SK-N-SH treated with all-trans-retinoic acid at 6 μM for 48 hours (cell line): Measurements from ENCODE around the gene AKAP13.

ENCODE experiments used
- ATAC-seq: fragments of 200-7000 bp; cut with Tn5 transposase; 3 replicates; pipeline ENCODE4 v1.9.1; 2020; ENCODE audit warnings: mild to moderate bottlenecking, moderate library complexity
- ARNTL ChIP-seq: fragments of 450-650 bp; formaldehyde crosslinking; IDR thresholded peaks from 2 replicates; pipeline ENCODE4 v1.5.0; 2020; ENCODE audit warnings: low read depth, mild to moderate bottlenecking, moderate library complexity, borderline replicate concordance
- BACH2 ChIP-seq: fragments of 250-450 bp; sonication (Bioruptor Pico); IDR thresholded peaks from 2 replicates; pipeline ENCODE4 v1.9.0; 2021; ENCODE audit warnings: mild to moderate bottlenecking, borderline replicate concordance
- CSDC2 ChIP-seq: fragments of 250-450 bp; sonication (Bioruptor Pico); IDR thresholded peaks from 2 replicates; pipeline ENCODE4 v1.5.0; 2020; ENCODE audit warnings: mild to moderate bottlenecking, moderate library complexity
- ESRRG ChIP-seq: fragments of 250-450 bp; sonication (Bioruptor Pico); IDR thresholded peaks from 2 replicates; pipeline ENCODE4 v1.6.1; 2021; ENCODE audit warnings: mild to moderate bottlenecking
- GLIS3 ChIP-seq: fragments of 250-450 bp; sonication (Bioruptor Pico); IDR thresholded peaks from 2 replicates; pipeline ENCODE4 v1.5.0; 2020; ENCODE audit warnings: mild to moderate bottlenecking, moderate library complexity
- ISL1 ChIP-seq: fragments of 250-450 bp; sonication (Bioruptor Pico); IDR thresholded peaks from 2 replicates; pipeline ENCODE4 v2.1.2; 2022; ENCODE audit warnings: mild to moderate bottlenecking, moderate library complexity
- OSR1 ChIP-seq: fragments of 250-450 bp; sonication (Bioruptor Pico); IDR thresholded peaks from 2 replicates; pipeline ENCODE4 v1.8.0; 2022; ENCODE audit warnings: moderate library complexity, mild to moderate bottlenecking, inconsistent platforms
- PPARA ChIP-seq: fragments of 250-450 bp; sonication (Bioruptor Pico); IDR thresholded peaks from 2 replicates; pipeline ENCODE4 v1.5.0; 2020; ENCODE audit warnings: mild to moderate bottlenecking, borderline replicate concordance
- RARB ChIP-seq: fragments of 250-450 bp; sonication (Bioruptor Pico); IDR thresholded peaks from 2 replicates; pipeline ENCODE4 v1.8.0; 2021; ENCODE audit warnings: mild to moderate bottlenecking, moderate library complexity
- SNAI2 ChIP-seq: fragments of 250-450 bp; sonication (Bioruptor Pico); IDR thresholded peaks from 2 replicates; pipeline ENCODE4 v1.5.0; 2020; ENCODE audit warnings: mild to moderate bottlenecking, moderate library complexity
- TCF4 ChIP-seq: fragments of 250-450 bp; sonication (Bioruptor Pico); IDR thresholded peaks from 2 replicates; pipeline ENCODE4 v1.8.0; 2021; ENCODE audit warnings: mild to moderate bottlenecking, moderate library complexity, borderline replicate concordance
- TOX ChIP-seq: fragments of 250-450 bp; sonication (Bioruptor Pico); IDR thresholded peaks from 2 replicates; pipeline ENCODE4 v1.8.0; 2021; ENCODE audit warnings: mild to moderate bottlenecking, moderate library complexity, borderline replicate concordance
- ZC3H10 ChIP-seq: fragments of 250-450 bp; sonication (Bioruptor Pico); IDR thresholded peaks from 2 replicates; pipeline ENCODE4 v1.5.1; 2021; ENCODE audit warnings: mild to moderate bottlenecking, moderate library complexity
- ZFP3 ChIP-seq: fragments of 250-450 bp; sonication (Bioruptor Pico); IDR thresholded peaks from 2 replicates; pipeline ENCODE4 v1.5.0; 2020; ENCODE audit warnings: mild to moderate bottlenecking, moderate library complexity
- ZFP30 ChIP-seq: fragments of 450-650 bp; formaldehyde crosslinking; IDR thresholded peaks from 2 replicates; pipeline ENCODE4 v1.5.0; 2022; ENCODE audit warnings: mild to moderate bottlenecking, moderate library complexity
- ZNF565 ChIP-seq: fragments of 450-650 bp; formaldehyde crosslinking; conservative IDR thresholded peaks from 2 replicates; pipeline ENCODE4 v1.5.0; 2020; ENCODE audit warnings: low read depth, mild to moderate bottlenecking, moderate library complexity
- ZNF70 ChIP-seq: fragments of 450-650 bp; formaldehyde crosslinking; IDR thresholded peaks from 2 replicates; pipeline ENCODE4 v1.5.0; 2020; ENCODE audit warnings: mild to moderate bottlenecking, moderate library complexity
- ZNF8 ChIP-seq: fragments of 450-650 bp; formaldehyde crosslinking; IDR thresholded peaks from 2 replicates; pipeline ENCODE4 v1.5.0; 2020; ENCODE audit warnings: mild to moderate bottlenecking, moderate library complexity
- TF ChIP-seq, protein P1 (sequence below): fragments of 250-450 bp; sonication (Bioruptor Pico); IDR thresholded peaks from 2 replicates; pipeline ENCODE4 v1.8.0; 2020; ENCODE audit warnings: mild to moderate bottlenecking, moderate library complexity, borderline replicate concordance
- TF ChIP-seq, protein P2 (sequence below): fragments of 250-450 bp; sonication (Bioruptor Pico); IDR thresholded peaks from 2 replicates; pipeline ENCODE4 v1.5.1; 2020; ENCODE audit warnings: low read depth, mild to moderate bottlenecking, moderate library complexity
- TF ChIP-seq, protein P3 (sequence below): fragments of 250-450 bp; sonication (Bioruptor Pico); IDR thresholded peaks from 2 replicates; pipeline ENCODE4 v1.5.0; 2020; ENCODE audit warnings: mild to moderate bottlenecking, moderate library complexity
- TF ChIP-seq, protein P4 (sequence below): fragments of 250-450 bp; sonication (Bioruptor Pico); IDR thresholded peaks from 2 replicates; pipeline ENCODE4 v1.5.1; 2021; ENCODE audit warnings: mild to moderate bottlenecking, moderate library complexity

The AKAP13 gene

DNA sequence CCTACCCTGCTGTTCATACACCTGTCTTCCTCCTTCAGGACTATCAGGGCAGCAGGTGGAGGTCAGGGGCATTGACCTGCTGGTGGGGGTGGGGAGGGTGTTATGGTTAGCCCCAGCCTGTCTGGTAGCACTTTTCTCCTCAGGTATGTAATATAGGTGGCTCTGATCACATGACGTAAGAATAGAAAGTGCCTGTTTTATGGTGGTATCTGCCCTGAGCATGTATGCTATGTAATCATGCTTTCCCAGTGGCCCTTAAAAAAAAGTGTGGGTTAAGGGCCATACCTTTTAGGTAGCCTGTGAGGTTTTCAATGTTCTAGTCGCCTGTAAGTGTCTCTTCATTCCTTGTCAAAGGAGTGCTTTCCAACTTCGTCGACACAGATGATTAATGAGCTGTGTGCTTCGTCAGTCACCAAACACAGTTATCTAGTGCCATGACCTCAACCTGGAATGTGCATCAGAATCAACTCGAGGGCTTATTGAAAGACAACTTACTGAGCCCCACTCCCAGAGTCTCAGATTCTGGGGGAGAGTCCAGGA is 328.1 kb downstream of the AKAP13 start:
- no peak for ATAC-seq
- TF ChIP-seq ARNTL (CRISPR knock-in tag): no peak
- no peak for TF ChIP-seq ZNF70 (CRISPR knock-in tag)
- no peak for TF ChIP-seq TCF4 (CRISPR knock-in tag)
- TF ChIP-seq, protein P1, sequence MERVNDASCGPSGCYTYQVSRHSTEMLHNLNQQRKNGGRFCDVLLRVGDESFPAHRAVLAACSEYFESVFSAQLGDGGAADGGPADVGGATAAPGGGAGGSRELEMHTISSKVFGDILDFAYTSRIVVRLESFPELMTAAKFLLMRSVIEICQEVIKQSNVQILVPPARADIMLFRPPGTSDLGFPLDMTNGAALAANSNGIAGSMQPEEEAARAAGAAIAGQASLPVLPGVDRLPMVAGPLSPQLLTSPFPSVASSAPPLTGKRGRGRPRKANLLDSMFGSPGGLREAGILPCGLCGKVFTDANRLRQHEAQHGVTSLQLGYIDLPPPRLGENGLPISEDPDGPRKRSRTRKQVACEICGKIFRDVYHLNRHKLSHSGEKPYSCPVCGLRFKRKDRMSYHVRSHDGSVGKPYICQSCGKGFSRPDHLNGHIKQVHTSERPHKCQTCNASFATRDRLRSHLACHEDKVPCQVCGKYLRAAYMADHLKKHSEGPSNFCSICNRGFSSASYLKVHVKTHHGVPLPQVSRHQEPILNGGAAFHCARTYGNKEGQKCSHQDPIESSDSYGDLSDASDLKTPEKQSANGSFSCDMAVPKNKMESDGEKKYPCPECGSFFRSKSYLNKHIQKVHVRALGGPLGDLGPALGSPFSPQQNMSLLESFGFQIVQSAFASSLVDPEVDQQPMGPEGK: no peak
- no peak for TF ChIP-seq ZFP3 (CRISPR knock-in tag)
- no peak for TF ChIP-seq ZNF8 (CRISPR knock-in tag)
- TF ChIP-seq ISL1: no peak
- no peak for TF ChIP-seq ZNF565 (CRISPR knock-in tag)
- TF ChIP-seq, protein P2, sequence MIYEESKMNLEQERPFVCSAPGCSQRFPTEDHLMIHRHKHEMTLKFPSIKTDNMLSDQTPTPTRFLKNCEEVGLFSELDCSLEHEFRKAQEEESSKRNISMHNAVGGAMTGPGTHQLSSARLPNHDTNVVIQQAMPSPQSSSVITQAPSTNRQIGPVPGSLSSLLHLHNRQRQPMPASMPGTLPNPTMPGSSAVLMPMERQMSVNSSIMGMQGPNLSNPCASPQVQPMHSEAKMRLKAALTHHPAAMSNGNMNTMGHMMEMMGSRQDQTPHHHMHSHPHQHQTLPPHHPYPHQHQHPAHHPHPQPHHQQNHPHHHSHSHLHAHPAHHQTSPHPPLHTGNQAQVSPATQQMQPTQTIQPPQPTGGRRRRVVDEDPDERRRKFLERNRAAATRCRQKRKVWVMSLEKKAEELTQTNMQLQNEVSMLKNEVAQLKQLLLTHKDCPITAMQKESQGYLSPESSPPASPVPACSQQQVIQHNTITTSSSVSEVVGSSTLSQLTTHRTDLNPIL (CRISPR knock-in tag): no peak
- TF ChIP-seq, protein P3, sequence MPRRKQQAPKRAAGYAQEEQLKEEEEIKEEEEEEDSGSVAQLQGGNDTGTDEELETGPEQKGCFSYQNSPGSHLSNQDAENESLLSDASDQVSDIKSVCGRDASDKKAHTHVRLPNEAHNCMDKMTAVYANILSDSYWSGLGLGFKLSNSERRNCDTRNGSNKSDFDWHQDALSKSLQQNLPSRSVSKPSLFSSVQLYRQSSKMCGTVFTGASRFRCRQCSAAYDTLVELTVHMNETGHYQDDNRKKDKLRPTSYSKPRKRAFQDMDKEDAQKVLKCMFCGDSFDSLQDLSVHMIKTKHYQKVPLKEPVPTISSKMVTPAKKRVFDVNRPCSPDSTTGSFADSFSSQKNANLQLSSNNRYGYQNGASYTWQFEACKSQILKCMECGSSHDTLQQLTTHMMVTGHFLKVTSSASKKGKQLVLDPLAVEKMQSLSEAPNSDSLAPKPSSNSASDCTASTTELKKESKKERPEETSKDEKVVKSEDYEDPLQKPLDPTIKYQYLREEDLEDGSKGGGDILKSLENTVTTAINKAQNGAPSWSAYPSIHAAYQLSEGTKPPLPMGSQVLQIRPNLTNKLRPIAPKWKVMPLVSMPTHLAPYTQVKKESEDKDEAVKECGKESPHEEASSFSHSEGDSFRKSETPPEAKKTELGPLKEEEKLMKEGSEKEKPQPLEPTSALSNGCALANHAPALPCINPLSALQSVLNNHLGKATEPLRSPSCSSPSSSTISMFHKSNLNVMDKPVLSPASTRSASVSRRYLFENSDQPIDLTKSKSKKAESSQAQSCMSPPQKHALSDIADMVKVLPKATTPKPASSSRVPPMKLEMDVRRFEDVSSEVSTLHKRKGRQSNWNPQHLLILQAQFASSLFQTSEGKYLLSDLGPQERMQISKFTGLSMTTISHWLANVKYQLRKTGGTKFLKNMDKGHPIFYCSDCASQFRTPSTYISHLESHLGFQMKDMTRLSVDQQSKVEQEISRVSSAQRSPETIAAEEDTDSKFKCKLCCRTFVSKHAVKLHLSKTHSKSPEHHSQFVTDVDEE (CRISPR knock-in tag): no peak
- TF ChIP-seq TOX (CRISPR knock-in tag): no peak
- TF ChIP-seq ZC3H10 (CRISPR knock-in tag): no peak
- no peak for TF ChIP-seq ZFP30 (CRISPR knock-in tag)
- TF ChIP-seq ESRRG (CRISPR knock-in tag): no peak
- no peak for TF ChIP-seq SNAI2 (CRISPR knock-in tag)
- TF ChIP-seq, protein P4, sequence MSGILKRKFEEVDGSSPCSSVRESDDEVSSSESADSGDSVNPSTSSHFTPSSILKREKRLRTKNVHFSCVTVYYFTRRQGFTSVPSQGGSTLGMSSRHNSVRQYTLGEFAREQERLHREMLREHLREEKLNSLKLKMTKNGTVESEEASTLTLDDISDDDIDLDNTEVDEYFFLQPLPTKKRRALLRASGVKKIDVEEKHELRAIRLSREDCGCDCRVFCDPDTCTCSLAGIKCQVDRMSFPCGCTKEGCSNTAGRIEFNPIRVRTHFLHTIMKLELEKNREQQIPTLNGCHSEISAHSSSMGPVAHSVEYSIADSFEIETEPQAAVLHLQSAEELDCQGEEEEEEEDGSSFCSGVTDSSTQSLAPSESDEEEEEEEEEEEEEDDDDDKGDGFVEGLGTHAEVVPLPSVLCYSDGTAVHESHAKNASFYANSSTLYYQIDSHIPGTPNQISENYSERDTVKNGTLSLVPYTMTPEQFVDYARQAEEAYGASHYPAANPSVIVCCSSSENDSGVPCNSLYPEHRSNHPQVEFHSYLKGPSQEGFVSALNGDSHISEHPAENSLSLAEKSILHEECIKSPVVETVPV (CRISPR knock-in tag): no peak
- TF ChIP-seq GLIS3: no peak
- TF ChIP-seq BACH2: no peak

DNA sequence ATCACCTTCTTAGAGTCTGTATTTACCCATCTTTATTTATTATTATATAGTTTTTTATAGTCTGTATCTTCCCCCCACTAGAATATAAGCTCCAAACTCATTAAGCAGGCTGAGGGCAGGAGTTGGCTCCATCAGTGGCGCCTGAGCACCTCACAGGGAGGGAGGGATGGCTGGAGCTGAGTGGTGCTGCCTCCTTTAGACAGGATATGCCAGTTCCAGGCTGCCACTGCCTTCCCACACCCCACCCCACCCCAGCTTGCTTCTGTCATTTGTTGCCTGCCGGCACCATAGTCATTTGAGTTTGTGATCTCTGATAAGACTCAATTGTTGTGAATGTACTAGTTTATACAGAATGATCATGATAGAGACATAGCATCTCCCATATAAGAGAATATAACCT is 328.8 kb downstream of the AKAP13 start:
- no peak for ATAC-seq
- TF ChIP-seq ZNF70 (CRISPR knock-in tag) (no peak), RARB (no peak), ZFP30 (CRISPR knock-in tag) (no peak), ZFP3 (CRISPR knock-in tag) (no peak), CSDC2 (no peak), ZNF8 (CRISPR knock-in tag) (no peak), ZNF565 (CRISPR knock-in tag) (no peak), ARNTL (CRISPR knock-in tag) (no peak), SNAI2 (CRISPR knock-in tag) (no peak), TOX (CRISPR knock-in tag) (no peak), BACH2 (no peak), OSR1 (no peak), PPARA (CRISPR knock-in tag) (no peak)
- TF ChIP-seq, protein P1: no peak
- TF ChIP-seq, protein P4 (CRISPR knock-in tag): no peak
- TF ChIP-seq, protein P2 (CRISPR knock-in tag): no peak
- TF ChIP-seq, protein P3 (CRISPR knock-in tag): no peak
